ENCODE data around the gene PRDM5.
"Not testable (repeated sequence)": the region's sequence is repeated elsewhere in the genome, so short reads cannot be mapped to it uniquely, and the experiment has no call there.

PRDM5 gene

DNA sequence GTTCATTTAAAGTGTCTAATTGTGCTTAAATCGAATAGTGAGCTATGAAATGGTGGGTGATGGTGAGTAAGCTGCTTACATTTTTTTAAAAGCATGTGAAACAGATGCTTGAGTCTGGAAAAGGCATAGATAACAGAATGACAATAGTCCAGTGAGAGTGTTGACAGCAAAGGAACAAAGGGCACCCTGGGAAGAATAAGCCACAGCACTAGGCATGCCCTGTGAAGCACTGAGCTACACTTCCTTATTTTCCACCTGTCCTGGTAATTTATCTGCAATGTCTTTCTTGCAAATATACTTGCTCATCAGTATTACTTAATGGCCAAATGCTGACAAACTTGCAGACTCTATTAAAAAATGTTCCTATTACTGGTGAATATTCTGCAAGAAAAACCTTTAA lies 168.7 kb downstream of the PRDM5 start:
- no peak for DNase-seq (ENCODE audit: low read depth in 3 of 3)

DNA sequence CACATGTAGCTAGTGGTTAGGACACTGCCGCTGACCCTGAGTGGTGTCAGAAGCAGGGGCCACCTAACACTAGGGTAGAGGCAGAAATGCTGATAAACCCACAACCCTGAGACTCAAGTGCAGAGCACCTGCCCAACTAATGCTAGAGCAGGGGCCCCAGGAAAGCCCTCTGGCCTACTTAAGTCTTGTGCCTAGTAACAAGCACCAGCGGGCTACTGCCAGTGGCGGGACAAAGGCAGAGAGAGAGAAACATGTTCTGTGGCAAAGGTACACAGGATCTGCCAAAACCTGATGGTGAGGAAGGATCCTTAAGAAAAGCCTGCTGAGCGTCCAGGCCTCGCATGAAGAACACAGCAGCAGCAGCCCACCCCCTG lies 172.4 kb downstream of the PRDM5 start:
- no peak for DNase-seq (ENCODE audit: low read depth in 3 of 3)

DNA sequence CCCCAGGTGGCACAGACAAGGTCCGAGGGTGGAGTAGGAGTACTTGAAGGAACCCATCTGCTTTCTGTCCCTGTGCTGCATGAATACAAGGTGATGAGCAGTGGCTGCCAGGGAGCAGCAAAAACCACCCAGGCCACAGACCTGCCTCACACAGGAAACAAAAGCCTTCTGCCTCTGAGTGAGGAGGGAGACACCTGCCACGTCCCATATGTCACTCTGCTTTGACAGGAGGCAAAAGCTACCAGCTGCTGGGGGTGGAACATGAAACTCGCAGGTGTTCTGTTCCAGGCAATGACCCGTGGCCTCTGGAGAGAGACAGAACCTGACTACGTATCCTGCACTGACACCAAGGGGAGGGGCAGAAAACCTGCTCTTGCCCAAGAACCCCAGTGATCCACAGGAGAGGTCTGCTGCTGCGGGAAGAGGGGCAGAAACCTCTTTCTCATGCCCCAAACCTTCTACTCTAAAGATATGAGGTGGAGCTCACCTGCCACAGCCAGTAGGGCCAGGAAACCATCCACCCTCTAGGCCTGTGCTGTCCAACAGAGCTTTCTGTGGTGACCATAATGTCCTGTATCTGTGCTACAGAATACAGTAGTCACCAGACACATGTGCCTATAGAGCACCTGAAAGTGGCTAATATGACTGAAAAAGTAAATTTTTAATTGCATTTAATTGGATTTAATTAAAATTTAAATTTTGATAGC lies 172.9 kb downstream of the PRDM5 start:
- no peak for DNase-seq (ENCODE audit: low read depth in 3 of 3)

DNA sequence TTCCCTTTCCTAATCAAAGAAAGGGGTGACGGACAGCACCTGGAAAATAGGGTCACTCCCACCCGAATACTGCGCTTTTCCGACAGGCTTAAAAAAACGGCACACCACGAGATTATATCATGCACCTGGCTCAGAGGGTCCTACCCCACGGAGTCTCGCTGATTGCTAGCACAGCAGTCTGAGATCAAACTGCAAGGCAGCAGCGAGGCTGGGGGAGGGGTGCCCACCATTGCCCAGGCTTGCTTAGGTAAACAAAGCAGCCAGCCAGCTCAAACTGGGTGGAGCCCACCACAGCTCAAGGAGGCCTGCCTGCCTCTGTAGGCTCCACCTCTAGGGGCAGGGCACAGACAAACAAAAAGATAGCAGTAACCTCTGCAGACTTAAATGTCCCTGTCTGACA lies 180.9 kb downstream of the PRDM5 start:
- DNase-seq (ENCODE audit: low read depth in 3 of 3), result not testable (repeated sequence)

DNA sequence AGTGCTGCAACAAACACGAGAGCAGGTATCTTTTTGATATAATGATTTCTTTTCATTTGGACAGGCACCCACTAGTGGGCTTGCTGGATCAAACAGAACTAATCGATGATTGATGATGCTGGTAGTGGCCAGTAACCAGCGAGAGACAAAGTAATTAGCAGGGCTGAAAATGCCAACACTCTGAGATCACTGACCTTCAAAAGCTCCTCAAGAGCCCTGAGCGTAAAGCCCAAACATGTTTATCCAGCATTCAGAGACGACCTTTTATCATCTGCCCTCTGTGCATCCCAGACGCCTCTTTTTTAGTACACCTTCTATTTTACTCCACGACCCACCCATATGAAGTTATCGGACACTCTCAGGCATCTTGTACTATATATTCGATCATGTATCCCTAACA lies 186.2 kb downstream of the PRDM5 start:
- DNase-seq (ENCODE audit: low read depth in 3 of 3), result no peak

DNA sequence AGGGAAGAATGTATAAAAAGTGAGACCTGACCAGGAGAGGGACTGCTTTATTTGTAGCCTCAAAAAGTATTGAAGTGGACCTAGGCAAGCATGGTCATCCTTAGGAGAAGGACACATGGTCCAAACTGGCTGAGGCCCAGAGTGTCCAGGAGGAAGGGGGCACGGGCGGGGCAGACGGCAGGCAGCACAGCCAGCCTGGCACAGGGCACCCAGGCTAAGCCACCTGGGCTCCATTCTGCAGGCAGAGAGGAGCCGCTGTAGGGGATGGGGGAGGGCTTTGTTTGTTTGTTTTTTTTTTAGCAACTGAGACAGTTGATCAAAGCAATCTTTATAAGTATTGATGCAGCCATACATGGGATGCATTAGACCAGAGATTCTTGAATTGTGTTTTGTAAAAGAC lies 188.6 kb downstream of the PRDM5 start:
- DNase-seq (ENCODE audit: low read depth in 3 of 3), result no peak

DNA sequence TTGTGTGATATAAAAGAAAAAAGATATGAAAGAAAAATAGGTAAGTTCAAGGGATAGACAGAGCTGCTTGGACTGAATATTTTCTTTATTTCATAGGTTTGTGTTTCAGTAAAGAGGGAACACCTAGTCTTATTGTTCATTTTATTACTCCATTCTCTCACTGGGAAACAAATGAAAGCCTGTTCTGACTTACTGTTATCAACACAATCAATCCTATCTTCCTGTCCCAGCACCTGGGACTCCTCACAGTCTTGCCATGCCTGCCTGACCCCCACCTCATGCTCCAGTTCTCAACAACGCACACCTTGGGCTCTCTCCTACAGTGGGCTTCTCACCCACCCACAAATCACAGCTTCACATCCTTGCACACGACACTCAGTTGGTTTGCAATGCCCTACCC lies 189.5 kb downstream of the PRDM5 start:
- DNase-seq (ENCODE audit: low read depth in 3 of 3), result no peak

DNA sequence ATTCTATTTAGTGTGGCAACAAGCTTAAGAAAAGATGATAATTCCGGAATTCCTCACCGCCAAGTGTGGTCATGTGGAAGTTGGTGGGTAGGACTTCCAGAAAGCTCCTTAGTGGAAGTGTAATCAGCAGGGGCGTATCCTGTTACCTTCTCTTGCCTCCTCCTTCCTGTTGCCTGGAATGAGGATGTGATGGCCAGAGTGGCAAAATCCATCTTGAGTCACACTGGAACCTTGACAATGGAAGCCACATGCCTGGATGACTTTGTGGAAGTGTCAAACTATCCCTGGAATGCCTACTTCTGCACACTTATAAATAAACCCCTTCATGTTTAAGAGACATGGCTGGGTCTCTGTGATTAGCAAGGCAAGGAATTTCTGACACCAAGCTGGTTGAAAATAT lies 191.0 kb downstream of the PRDM5 start:
- DNase-seq (ENCODE audit: low read depth in 3 of 3), result no peak

DNA sequence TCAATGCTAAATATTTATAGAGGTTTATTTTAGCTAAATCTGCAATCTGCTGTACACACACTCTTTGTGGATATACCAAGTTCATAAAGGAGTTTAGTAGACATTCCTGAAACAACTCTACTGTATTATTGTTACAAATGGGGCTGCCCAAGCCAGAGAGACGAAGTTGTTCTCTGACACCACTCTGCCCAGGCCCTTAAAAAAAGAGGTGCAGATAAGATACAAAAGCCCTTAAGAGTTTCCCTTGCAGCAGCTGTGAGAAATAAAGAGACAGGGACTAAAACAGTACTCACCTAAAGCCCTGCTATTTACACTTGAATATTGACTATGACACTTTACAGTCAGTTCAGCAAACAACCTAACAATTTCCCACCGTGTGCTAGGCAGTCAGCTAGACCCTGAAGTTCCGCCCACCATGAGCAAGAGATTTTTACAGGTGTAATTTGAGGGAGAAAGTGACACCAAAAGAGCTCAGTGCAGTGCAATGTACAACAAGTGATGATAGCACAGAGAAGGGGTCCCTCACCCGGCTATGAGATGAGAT lies 191.7 kb downstream of the PRDM5 start:
- DNase-seq (ENCODE audit: low read depth in 3 of 3), result no peak

DNA sequence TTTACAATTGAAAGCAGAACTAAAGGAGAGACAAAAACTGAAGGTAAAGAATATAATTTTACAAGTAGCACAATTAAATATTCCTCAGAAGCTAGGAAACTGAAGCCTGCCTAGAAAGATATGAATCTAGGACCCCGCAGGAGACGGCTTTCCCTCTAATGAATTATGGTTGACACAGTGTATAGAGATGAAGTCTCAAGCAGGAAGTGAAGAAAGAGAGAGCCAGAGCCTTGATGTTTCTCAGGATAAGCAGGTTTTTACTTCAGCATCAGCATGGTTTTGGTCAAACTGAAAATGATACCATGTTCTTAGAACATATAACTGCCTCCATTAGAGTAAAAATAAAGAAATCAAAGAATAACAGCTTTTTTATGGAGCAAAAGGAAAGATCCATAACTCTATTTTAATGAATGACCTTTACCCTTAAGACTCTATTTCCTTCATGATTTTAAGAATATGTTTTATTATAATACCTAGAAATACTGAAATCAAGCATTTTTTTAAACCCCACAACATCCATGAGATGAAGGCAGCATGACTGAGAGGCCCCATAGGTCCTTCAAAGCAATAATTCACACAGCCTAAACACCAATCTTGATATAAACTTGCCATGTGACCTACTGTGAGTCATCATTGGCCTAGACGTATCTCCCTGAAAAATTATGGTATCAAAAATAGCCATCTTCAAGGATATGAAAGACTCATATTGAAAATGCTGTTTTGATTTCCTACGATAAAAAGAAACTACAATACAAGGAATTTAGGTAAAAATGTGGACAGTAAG lies 193.4 kb downstream of the PRDM5 start:
- DNase-seq (ENCODE audit: low read depth in 3 of 3), result no peak

DNA sequence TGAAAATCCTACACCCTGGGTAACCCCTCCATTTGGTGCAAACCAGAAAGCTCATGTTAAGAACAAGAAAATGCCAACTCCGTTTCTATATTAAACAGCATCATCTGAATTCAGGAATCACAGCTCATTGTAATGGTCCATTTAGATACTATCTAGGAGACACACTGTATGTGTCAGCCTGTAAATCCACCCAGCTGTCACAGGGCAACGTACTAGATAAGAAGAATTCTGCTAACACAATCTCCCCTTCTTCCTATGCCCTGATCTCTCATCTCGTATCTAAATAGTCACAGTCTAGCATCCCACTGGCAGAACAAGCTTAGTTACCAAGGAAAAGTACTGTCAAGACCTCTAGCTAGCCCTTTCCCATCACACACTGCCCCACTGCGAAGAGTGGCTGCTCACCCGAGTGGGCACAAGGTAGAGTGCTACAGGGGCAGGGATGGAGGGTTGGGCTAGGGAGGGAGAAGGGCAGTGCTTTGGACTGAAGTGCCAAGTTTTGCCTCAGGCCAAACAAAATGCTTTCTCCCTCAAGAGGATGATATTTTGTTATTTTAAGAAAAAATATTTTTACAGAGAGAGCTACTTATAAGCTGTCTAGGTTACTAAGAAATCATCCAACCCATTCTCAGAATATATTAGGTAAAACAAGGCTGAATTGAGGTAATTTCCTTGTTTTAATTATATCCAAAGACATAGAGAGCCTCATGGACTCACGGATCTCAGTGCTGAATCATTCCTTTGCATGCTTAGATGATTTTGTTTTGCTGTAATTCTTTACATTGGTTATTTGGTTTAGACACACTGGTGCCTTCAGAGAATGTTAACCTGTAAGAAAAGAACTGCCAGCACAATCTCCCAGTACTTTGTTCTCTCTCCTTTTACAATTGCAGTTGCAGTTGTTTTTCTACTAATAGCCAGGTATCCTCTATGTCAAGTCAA lies 196.6 kb downstream of the PRDM5 start:
- no peak for DNase-seq (ENCODE audit: low read depth in 3 of 3)

DNA sequence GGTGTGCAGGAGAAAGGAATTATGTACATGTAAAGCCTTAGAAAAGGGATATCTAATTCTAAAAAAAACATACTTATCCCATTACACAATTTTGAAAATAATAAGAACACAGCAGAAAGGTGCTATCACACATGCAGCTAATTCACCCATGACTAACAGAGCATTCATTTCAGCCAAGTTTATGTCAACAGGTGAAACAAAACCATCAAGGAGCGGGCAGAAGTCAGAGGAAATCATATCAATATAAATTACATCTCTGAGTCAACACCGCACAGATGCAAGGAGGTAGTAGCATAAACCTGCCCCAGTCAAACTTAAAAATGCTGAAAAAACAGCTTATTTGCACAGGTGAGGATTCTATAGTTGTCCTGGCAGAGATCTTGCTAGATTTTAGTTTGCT lies 197.9 kb downstream of the PRDM5 start:
- no peak for DNase-seq (ENCODE audit: low read depth in 3 of 3)

DNA sequence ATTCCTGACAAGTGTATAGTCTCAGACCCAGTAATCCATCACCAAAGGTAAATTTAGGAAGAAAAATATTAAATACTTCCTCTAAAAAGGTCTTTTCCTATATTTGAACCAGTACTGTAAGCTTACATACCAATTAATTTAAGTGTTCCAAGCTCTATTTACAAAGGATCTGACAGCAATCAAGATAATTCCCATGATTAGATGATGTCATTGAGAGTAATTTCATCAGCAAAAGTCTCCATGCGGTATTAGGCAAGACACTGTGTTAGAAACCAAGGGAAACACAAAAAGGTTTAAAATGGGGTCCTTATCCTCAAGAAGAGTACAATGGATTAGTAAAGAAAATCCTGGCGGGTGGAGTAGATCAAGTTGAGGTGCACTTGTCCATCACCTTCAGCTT lies 198.5 kb downstream of the PRDM5 start:
- no peak for DNase-seq (ENCODE audit: low read depth in 3 of 3)

DNA sequence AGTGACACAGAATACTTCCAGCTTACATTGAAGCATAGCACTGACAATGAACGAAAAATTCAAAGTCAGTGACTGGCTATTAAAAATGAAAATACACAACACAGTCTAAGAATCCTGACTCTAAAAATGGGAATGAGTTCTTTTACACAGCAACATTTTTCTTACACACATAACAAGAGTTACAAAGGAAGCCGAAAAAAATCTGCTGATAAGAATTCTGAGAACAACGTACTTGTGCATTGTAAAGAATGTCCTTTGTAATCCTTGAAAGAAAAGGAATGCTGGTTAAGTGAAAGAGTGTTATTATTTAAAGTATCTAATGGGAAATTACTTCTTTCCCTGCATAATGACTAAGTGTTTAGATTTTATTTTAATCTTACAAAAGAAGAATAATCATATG lies 199.4 kb downstream of the PRDM5 start:
- no peak for DNase-seq (ENCODE audit: low read depth in 3 of 3)

DNA sequence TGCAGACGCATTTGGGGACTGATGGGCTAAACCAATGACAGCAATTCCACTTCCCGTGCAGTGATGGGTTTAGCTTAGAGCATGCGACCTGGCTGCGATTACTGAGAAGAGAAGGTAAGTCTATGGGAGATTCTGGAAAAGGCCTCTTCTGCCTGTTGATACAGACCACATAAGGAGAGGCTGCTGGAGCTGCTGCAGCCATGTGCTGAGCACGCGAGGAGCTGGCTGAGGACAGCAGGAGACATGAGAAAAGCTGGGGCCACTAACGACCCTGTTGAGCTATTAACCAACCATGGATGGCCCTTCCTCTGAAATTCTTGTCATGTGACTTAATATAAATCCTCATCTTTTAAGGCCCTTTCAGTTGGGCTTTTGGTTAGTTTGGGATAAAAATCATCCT lies 199.9 kb downstream of the PRDM5 start:
- DNase-seq (ENCODE audit: low read depth in 3 of 3), result no peak

DNA sequence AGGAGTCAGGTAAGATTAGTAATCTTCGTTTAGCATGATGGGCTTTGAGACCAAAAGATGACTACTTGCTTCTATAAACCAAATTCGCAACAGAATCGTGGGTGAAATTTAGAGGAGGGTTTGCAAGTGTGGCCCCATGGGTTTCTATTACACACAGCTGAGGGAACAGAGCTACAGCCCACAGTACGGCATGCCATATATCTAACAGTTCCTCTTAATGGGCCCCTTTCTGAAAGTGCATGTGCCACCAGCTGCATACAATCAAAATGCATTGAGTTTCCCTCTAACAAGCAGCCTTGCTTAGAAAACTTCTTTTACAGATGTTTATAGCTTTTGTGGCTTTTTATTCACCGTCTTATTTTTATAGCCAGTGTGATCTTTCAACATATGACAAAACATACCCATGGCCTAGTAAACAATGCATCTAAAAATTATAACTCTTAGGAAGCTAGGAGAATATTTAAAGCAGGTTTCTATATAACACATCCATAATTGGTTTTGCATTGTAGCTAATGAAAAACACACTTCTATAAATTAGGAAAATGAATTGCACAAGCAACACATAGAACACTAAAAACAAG lies 202.1 kb downstream of the PRDM5 start:
- no peak for DNase-seq (ENCODE audit: low read depth in 3 of 3)

DNA sequence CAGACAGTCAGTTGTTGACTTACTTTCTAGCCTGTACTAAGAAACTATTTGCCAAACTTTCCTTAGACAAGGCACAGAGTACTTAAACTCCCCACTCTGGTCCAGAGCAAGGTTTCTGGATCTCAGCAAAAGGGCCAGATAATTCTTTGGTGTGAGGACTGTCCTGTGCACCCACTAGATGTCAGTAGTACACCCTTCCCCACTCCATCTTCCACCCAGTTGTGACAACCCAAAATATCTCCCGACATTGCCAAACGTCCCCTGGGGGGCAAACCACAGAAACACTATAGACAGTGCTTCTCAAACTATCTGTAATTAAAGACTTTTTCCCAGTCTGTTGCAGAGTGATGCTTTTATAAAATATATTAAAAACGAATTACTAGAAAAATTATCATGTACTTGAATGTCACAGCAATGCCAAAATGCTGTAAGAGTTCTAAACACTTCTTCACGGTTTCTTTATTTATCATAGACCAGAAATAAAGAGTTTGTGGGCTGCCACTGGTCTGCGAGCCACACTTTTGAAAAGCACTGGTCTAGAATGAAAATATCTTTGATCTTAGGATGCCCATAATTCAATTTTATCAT lies 203.5 kb downstream of the PRDM5 start:
- DNase-seq (ENCODE audit: low read depth in 3 of 3), result peak in 1 of 3 experiments; percentile 5

DNA sequence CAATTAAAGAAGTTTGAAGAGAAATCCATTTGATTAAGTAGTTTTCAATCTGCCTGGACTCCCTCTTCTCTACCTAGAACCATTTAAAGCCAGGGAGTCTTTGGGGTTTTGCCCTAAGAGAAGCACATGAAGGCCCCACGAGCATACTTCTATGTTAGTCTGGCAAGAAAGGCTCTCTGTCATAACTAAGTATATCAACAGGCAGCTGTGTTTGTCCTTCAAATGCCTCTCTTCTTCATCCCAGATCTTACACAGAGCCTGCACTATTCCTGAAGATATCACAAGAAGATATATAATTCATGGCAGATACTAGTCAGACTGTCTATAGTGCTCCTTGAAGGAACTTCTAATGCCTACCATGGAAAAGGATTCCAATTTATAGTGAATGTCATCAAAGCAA lies 206.2 kb downstream of the PRDM5 start:
- no peak for DNase-seq (ENCODE audit: low read depth in 3 of 3)

DNA sequence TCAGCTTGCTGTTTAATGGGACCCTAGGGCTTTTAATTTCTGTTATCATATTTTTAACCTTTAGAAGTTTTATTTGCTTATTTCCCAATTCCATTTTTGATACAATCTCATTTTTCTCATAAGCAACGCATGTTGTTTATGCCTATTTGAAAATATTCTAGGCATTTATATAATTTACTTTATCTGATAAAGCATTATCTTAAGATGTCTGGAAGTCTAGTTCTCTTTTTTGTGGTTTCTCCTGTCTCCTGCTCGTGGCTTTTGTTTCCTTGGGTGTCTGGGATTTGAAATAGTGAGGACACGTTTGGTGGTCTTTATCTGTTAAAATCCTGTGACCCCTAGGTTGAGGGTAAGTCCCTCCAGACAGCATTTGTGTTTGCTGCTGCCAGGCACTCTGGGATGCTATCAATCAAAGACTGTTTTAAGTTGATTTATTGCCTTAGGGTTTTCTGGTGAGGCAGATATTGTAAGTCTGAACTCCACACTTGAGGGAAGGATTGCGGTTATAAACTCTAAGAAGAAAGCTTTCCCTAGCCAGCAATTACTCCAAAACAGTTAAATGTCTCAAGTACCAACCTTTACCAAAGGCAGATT lies 208.0 kb downstream of the PRDM5 start:
- no peak for DNase-seq (ENCODE audit: low read depth in 3 of 3)

DNA sequence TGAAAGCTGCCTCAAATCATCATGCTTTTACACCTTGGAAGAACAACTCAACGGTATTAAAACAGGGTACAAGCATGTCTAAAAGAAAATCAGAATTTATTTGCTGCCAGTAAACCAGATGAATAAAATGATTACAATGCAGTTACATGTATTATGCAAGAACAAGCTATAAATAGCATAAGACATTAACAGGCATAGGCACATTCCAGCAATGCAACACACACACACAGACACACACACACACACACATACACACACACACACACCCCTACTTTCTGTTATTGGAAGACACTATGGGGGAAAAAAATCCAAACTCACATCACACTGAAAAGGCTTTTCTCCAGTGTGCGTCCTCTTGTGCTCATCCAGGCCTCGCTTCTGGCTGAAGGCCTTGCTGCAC lies 212.5 kb downstream of the PRDM5 start:
- DNase-seq (ENCODE audit: low read depth in 3 of 3), result no peak

DNA sequence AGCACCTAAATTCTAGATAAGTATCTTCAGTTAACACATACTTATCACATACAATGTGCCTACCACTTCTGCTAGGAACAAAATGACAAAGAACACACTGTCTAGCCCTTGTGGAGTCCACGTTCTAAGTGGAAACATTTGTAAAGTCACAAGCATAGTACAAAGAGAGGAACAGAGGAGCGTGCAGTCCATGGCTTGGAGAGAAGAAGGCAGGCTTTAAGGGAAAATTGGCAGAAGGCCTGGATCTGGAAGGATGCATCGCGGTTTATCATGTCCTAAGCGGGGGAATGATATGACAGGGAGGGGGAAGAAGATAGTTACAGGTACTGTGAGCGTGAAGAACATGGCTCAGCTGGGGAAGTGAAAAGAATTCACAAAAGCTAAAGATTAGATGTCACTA lies 218.0 kb downstream of the PRDM5 start:
- DNase-seq (ENCODE audit: low read depth in 3 of 3), result no peak

Measured in stimulated activated CD4-positive, alpha-beta T cell treated with anti-CD3 and anti-CD28 coated beads, TNF-alpha, amount 100 ng/mL, for 24 hours (primary cell).